ENCODE measurements around the gene CLSTN3. TPM values are rescaled to one million over a fixed set of nuclear protein-coding genes. Genes with fewer than 3 reads are reported as not detected.

Gene CLSTN3
- total and polyA plus RNA-seq, 2 of the 8 experiments (the other 6 are each of a cell fraction or from before 2014, with no cell fraction given), result 20.4 to 26.3 TPM

- Histone ChIP-seq H3K27ac (ENCODE audit: low read depth, low read length) (no peak overlapping the region), H2BK5ac (ENCODE audit: low read depth, low read length) (no peak overlapping the region), H4K20me1 (replicated peaks in 1 of 2; ENCODE audit: control insufficient read depth in 1 of 2, insufficient read depth in 2 of 2, low read length in 2 of 2) (peaks cover 2 to 3% of the 10 kb centered on the region in 2 experiments), H2AFZ (ENCODE audit: low read length) (no peak overlapping the region), H3K4me2 (ENCODE audit: insufficient read depth in 1 of 2, low read depth in 2 of 2, low read length in 2 of 2) (no peak overlapping the region), H3K14ac (ENCODE audit: insufficient read length) (no peak overlapping the region), H4K8ac (ENCODE audit: extremely low read depth, insufficient read depth, low read length) (no peak overlapping the region), H2AK5ac (ENCODE audit: low read depth, low read length) (no peak overlapping the region), H2BK15ac (ENCODE audit: low read length) (no peak overlapping the region), H3K4ac (replicated peaks; ENCODE audit: insufficient read length, low read depth, low read length) (no peak overlapping the region), H3K18ac (ENCODE audit: extremely low read depth, low read length) (no peak overlapping the region), H2BK20ac (ENCODE audit: low read length) (no peak overlapping the region), H4K5ac (ENCODE audit: insufficient read length, low read depth, low read length) (no peak overlapping the region), H3K23ac (ENCODE audit: insufficient read length) (no peak overlapping the region), H4K91ac (replicated peaks; ENCODE audit: insufficient read length, low read length) (no peak overlapping the region), H3K9me3 (ENCODE audit: insufficient read depth in 2 of 2, low read depth in 1 of 2, low read length in 1 of 2) (no peaks in the 10 kb centered on the region), H3K4me1 (replicated peaks in 1 of 4; ENCODE audit: control insufficient read depth in 3 of 4, insufficient read depth in 4 of 4, low read length in 3 of 4) (no peaks in the 10 kb centered on the region), H2BK120ac (replicated peaks; ENCODE audit: low read depth, low read length) (no peak overlapping the region), H3K9ac (replicated peaks in 1 of 4; ENCODE audit: extremely low read depth in 1 of 4, low read depth in 3 of 4, low read length in 3 of 4) (no peak overlapping the region), H3K56ac (replicated peaks; ENCODE audit: insufficient read length, low read depth, low read length) (no peak overlapping the region), H2BK12ac (ENCODE audit: low read depth, low read length) (no peak overlapping the region), H3K27me3 (replicated peaks in 1 of 4; ENCODE audit: control insufficient read depth in 3 of 4, extremely low read depth in 1 of 4, insufficient read depth in 3 of 4, low read length in 3 of 4) (no peaks in the 10 kb centered on the region), H3K23me2 (ENCODE audit: low read depth, low read length) (no peaks in the 10 kb centered on the region), H3K79me2 (ENCODE audit: control insufficient read depth in 1 of 2, insufficient read depth in 2 of 2, low read length in 2 of 2) (no peaks in the 10 kb centered on the region), H3K36me3 (ENCODE audit: control insufficient read depth in 2 of 4, insufficient read depth in 4 of 4, low read length in 3 of 4) (peaks cover 0 to 9% (median 0%) of the 10 kb centered on the region in 4 experiments; a peak in 5 of 8 replicates), H3K79me1 (ENCODE audit: low read depth, low read length) (no peaks in the 10 kb centered on the region), H3K4me3 (ENCODE audit: extremely low read depth in 1 of 4, insufficient read depth in 2 of 4, low read depth in 3 of 4, low read length in 4 of 4) (no peak overlapping the region)
- ChIA-PET CTCF (ENCODE audit: partially characterized antibody) (interaction anchor here (2.2 to 10.0 kb wide), 2 partner anchors 8 to 23 kb away, joined by 5 to 151 read pairs; partner anchors contain the start of gene RBP5), POLR2A (ENCODE audit: partially characterized antibody) (no interaction called here)
- DNase-seq (ENCODE audit: low read depth in 1 of 2, low spot score in 2 of 2) (no peak), FAIRE-seq (no peak)
- TF ChIP-seq KDM1A (IDR thresholded peaks at IDR 0.05; ENCODE audit: borderline replicate concordance, low read length), result no peak
- no peak for TF ChIP-seq FOSL1 (IDR thresholded peaks at IDR 0.05; ENCODE audit: insufficient read depth, low read depth, low read length)
- TF ChIP-seq CBX8 (IDR thresholded peaks at IDR 0.05; ENCODE audit: borderline replicate concordance, low read depth, low read length), result no peak
- no peak for TF ChIP-seq KDM4A (IDR thresholded peaks at IDR 0.05; ENCODE audit: low read depth, low read length, severe bottlenecking)
- TF ChIP-seq HDAC2 (IDR thresholded peaks at IDR 0.05; ENCODE audit: borderline replicate concordance in 1 of 2, low read depth in 2 of 2, low read length in 2 of 2), result no peak
- no peak for TF ChIP-seq TEAD4 (IDR thresholded peaks at IDR 0.05; ENCODE audit: low read depth, low read length)
- no peak for TF ChIP-seq JUN (IDR thresholded peaks at IDR 0.05; ENCODE audit: low read depth, low read length)
- TF ChIP-seq YY1 (IDR thresholded peaks at IDR 0.05; ENCODE audit: low read depth, low read length), result no peak
- TF ChIP-seq SRF (IDR thresholded peaks at IDR 0.05; ENCODE audit: low read depth, low read length), result no peak
- no peak for TF ChIP-seq CHD1 (IDR thresholded peaks at IDR 0.05; ENCODE audit: low read depth, low read length)
- TF ChIP-seq GABPA (IDR thresholded peaks at IDR 0.05; ENCODE audit: borderline replicate concordance, insufficient read depth, low read length), result no peak
- TF ChIP-seq NRF1 (IDR thresholded peaks at IDR 0.05; ENCODE audit: low read depth, low read length), result no peak
- no peak for TF ChIP-seq EGR1 (IDR thresholded peaks at IDR 0.05; ENCODE audit: borderline replicate concordance, low read depth, low read length)
- 96% methylated on average over 6 of the region's 6 CpGs; no CpG with 5 or more reads in 1 of the 2 experiments for WGBS, 2 experiments (ENCODE audit: extremely low coverage in 1 of 2, insufficient coverage in 1 of 2, insufficient read length in 1 of 2, insufficient replicate concordance in 2 of 2, low coverage in 1 of 2, low lambda C conversion rate in 2 of 2, missing lambda C conversion rate in 1 of 2)
Observed at GRCh38 chr12:7151532-7151931, 21.4 kb downstream of the CLSTN3 start.
